Globus pallidus (tissue), 1 donor: ENCODE data around the gene NFIA.
A peak's percentile ranks its signal among the peaks of the same experiment; 100 is the strongest.

Experiments
- DNase-seq: peaks from one replicate; pipeline ENCODE4 v3.0.0-alpha.2; 2015; ENCODE audit warnings: low spot score

Gene NFIA

DNA sequence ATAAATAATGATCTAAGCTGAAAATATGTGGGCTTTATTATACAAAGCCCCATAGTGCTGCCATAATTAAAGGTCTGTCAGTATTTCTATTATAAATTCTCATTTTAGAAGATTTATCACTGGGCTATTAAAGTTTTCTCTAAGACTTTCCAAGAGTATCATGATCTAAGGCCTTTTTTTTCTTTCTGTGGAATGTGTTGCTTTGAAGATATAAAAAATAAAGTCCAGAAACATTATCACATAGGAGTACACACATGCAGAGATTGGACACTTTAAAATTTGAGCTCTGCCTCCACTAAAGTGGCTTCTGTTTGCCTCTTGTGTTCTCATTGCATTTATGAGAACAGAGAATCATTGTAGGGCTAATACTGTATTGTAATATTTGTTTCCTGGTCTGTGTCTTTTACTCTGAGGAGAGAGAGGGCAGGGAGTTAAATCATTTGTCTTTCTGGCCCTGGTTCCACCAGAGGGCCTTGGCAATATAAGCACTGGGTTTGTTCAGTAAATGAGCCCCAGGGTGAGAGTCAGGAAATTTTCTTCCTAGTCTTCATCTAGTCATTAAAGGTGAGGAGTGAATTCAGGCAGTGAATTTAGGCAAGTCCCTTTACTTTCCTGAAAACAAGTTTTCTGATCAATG lies 70.2 kb downstream of the NFIA start:
- peak; percentile 82 for DNase-seq

DNA sequence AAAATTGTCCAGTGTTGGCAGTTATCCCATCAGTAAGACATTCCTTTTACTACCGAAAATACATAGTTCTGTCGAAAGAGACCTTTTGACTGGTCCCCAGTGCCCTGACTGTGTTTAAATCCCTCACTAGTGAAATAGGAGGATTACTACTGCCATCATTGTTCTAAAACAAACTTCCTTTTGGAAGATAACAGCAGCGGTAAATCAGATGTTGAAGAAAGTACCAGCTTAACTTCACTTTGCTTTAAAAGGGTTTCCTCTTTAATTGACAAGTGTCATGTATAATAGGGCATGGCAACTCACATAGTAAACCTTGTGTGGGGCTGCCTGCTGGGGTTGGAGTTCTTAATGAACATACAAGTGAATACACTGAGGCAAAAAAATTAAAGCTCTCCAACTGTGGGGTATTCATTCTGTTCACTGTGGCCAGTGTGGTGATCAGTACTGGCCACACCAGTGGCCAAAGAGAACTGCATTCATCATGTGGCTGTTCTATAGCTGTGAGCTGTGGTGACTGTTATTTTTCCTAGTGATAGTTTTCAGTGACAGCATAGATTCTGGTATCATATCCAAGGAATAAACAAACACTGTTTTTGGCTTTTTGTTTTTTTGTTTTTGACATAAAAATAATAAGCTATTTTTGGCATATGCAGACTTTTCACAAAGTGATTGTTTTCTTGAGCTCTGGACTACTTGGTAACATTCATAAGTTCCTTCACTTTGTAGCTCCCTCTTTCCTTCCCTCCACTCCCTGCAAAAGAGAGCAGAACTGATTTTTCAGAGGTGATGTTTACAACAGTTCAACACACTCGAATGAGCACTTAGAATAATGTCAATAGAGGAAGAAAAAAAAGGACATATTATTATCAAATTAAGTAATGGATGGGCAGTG lies 74.5 kb downstream of the NFIA start:
- no peak for DNase-seq

DNA sequence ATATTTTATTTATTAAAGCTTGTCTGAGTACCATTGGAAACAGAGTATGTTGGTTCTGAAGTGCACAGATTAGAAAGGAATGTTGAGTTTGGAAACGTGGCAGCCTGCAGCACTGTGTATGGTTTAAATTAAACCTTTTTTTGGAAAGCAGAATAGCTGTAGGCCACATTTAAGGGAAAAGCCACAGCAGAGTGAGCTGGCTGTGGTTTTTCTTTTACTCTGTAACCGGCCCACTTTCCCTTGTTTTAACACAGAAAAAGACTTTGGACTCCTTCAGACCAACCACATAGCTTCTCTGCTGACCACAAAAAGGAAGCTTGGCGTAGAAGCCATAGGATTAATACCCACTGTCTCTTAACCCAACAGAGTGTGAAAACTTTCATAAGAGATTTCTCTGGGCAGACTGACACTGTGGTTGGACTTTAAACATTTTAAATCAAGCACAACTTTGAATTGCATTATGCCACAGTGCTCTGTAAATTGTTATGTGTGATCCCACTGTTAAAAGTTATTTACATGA lies 75.2 kb downstream of the NFIA start:
- no peak for DNase-seq

DNA sequence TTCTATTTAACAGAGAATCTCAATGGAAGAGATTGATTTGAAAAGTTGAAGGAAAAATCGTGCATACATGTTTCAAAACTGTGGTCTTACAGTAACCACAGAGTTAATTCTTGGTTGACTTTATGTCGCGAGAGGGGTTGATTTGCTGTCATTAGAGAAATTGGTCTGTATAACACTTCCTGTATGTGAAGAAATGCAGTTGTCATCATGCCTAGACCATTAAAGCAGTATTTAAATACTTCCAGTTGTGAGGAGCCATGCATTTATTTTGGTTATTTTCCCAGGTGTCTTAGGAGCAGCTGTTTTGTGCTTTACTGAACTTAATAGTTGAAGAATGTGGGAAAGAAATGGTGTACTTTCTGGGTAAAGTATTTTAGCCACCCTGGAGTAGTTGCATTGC lies 76.2 kb downstream of the NFIA start:
- DNase-seq, result no peak

DNA sequence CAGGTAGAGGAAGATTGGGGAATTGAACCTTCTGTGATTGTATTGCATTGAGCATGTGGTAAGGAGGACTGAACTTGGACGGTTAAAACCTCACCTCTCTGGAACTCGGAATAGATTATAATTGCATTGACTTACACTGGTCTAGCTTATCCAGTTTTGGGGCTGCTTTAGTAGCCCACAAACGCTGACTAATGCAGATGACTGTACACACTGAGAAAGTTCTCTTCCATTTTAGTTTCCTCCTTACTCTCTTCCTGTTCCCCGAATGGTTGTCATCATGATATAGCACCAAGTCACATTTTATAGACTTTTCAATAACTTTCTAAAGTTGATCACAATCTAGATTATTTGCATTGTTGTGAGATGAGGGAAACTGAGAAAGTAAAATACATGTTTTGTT lies 78.2 kb downstream of the NFIA start:
- DNase-seq, result no peak

DNA sequence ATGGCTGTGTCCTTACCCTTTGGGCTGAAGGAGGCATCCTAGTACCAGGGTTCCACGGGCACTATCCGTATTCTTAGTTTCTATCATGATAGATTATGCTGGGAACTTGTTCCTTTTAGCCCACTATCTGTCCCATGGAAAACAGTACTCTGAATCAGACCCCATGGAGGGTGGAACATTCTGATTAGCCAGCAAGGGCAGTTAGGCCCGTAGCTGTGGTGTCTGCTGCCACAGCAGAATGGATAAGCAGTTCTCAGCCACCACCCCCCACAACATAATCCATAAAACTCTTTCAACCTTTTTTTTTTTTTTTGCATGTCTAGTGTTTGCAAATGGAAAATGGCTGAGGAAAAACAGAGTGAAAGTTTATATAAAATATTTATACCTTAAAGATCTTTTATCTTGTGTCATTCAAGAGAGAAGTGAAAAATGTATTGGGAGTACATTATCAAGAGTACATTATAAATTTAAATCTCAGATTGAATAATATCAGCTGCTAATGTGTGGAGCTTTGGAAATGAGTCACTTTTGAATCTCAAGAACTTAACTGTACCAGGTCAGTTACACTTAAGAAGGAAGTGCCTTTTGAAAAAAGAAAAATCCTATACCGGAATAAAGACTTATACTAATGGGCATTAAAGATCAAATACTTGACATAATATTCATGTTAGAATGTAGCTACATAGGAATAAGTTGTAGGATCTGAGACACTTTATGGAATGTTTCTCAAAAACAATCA lies 80.3 kb downstream of the NFIA start:
- no peak for DNase-seq

DNA sequence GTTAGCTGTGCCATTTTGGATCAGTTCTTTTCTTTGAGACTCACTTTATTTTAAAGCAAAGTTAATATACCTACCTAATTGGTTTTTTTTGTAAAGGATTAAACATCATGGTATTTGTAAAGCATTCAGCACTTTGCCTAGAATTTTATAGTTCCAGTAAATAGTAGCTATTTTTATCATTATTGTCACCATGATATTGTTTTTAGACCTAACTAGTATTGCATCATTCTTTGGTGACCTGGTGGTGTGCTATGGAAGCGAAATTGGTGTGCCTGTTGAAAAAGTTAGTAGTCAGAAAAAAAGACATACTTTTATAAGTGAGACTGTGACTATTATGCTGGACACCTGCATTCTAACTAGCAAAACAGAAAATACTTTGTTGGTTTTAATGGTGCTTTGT lies 81.0 kb downstream of the NFIA start:
- DNase-seq, result no peak

DNA sequence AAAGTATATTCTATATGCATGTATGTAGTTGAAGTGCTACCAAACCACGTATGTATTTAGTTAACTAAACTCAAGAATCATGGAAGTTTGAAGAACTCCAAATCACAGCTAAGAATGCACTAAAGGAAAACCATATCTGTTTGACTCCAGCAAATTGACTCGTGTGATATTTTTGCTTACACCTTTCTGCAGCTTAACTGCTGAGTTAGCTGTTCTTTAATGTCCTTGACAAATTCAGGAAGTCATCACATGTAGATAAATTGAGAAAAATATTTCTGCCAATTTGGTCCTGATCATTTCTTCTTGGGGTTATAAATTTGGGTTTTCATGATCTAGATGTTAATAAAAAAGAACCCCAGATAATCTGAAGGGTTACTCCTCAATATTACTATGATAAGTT lies 83.0 kb downstream of the NFIA start:
- no peak for DNase-seq

DNA sequence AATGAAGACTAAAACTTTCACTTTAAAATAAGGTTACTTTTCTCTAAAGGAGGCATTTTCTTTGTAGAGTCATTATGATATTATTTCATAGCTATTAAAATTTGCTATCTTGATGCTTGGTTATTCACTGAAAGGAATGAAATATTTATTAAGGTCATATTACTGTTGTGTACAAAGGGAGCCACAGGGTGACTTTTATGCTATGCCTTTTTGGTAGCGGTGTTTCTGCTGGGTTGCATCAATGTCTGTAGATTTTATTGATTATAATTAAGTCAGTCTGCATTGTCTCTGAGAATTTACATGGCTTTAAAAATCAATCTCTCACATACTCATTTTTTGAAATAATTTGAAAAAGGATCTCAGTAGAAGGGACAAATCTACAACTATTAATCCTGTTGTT lies 84.9 kb downstream of the NFIA start:
- DNase-seq, result no peak

DNA sequence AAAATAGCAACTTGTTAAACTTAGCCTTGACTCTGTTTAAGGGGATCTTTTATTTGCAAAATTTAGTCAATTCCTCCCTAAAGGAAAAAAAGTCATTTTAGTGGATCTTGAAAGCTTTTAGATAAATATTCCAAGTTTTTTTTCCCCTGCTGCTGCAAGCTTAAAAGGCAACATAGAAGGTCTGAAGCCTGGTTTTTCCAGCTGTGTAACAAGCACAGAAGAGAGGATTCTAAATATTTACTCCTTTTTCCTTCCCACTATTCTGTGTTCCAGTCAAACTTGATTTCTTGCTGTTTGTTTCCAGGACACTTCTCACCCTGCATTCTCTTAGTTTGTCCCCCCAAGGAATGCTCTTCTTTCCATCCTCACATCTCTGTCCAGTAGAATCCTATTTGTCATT lies 86.7 kb downstream of the NFIA start:
- no peak for DNase-seq

DNA sequence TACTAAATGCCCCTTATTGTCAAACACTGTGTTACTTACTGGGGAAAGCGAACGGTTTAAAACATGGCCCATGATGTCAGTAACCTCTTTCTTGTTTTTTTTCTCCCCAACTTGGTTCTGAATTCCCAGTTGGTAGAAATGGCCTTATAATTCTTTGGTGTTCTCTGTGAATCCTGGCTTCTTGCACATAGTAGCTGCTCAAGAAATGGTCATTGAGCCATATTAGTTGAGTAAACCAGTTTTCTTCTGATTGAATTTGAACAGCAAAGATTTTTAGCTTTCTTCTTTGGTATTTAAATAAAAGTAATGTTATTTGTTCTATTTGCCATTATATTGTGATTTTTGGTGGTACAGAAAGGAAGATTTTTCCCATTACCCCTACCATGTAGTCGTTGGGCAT lies 87.3 kb downstream of the NFIA start:
- no peak for DNase-seq

DNA sequence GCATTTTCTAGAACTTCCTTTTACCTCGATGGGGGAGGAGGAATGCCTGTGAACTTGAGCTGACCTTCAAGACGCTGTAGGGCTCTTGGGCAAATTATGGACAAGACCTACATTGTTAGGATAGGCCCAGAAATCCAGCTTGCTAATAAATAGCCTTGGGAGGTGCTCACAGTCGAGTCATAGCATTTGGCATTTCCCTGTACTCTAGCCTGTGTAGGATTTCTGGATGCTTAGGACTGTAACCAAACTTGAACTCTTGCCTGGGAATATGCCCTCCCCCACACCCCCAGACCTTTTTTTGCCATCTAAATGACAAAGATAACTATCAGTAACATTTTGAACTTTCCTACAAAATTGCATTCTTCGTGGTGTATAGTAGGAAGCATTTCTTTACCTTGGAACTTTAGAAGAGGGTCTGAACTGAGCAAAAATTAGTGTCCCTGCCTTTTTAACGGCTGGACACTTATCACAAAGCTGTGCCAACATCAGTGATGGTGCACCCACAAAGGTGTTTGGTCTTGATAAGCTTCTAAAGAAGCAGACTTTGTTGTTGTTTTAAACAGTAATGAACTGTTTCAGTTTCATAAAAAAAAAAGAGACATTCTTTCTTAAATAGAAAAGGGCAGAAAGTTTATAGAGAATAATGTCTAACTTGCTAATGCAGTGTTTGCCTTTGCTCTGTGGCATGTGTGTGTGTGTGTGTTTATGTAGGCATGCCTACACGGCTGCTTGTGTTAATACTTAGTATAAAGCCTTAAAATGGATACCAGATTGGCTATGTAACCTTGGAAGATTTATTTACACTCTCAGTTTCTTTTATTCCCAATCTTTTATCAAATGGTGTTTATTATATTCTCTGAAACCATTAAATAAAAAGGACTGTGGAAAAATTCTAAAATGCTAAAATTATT lies 88.2 kb downstream of the NFIA start:
- DNase-seq, result no peak

DNA sequence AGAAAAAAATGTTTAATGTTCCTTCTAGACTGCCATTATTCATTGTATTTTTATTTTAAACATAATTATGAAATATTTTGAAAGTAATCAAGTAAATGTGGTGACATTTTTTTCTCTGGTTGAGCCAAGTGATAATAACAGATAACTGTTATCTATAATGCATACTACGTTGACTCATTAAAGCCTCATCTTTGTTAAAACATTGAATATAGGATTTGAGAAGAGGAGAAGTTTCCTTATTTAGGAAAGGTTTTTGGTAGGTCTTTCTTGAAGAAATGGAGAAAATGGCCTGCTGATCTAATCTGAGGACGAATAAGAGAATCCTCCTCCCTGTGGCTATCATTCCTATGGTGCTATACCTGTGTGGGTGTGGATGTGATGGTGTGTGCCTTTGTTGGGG lies 89.0 kb downstream of the NFIA start:
- no peak for DNase-seq

DNA sequence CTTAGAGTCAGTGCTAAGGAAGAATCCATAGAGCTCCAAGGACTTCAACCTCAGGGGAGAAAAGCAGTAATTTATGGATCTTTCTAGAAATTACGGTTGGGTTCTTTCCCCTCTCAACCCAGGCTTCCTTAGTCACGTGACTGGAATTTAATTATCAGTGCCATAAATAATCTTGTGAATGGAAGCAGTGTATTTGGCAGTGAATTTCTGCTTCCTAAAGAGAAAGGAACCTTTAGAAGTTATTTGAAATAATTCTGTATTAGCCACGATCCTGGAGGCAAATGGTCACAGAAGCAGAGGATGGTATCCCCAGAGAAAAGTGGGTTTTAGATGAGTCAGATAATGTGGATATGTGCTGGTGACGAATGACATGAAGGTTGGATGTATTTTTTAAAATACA lies 89.6 kb downstream of the NFIA start:
- no peak for DNase-seq

DNA sequence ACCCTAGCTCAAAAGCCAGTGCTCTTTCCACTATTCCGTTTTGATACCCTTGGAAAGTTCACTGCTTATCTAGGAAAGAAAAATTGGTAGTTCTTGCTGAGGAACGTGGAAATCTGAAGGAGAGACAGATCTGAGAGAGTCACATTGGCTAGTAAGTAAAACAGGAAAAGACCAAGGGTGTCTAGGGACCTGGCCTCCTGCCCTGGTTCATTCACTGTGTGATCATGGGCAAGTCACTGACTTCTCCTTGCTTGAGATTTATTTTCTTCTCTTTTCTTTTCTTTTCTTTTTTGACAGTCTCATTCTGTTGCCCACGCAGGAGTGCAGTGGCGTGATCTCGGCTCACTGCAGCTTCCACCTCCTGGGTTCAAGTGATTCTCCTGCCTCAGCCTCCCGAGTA lies 90.8 kb downstream of the NFIA start:
- DNase-seq, result no peak

DNA sequence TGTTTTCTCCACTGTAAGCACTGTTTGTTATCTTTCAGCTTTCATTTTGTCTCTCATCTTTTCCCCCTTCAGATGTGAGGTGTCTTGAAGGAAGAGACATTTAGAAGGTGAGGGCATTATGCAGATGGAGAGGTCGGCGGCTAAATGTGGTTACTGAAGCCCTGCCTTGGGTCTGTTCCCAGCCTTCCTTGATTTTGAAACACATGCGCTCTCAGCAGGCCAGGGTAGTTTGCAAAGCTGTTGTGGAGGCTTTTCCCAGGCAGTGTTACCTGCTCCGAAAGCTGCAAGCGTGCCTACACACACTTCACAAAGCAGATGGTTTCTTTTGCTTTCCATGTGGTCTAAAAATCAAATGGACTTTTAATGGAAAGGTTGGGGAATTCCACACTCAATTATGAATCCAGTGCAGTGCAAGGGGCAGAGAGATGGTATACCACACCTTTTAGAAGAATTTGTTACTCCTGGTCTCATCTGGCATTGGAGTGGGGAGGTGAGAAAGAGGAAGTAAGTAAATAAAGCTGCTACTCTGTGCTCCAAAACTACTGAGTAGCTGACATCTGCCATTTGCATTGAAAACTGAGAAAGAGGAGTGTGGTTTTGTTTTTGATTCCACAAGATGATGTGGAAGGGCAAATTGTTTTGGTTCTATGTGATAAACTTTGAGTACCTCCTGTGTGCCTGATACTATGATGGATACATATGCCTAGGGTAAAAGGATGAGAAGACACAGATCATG lies 91.9 kb downstream of the NFIA start:
- DNase-seq, result no peak

DNA sequence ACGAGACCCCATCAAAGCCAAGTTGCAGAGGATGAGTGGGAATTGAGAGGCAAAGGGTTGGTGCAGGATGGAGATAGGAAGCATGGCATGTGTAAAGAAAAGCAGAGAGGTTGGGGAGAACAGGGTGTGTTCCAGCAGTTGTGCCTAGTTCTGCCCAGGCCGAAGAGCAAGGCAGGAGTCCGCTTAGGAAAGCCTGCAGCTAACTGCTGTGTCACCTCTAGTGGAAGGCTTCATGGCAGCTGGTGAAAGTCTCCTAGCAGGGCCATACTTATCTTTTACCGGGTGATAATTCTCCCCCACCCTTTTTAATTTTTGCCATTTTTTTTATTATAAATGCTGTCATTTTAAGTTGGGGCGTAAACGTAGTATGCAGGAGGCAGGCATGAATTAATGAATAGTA lies 93.6 kb downstream of the NFIA start:
- no peak for DNase-seq

DNA sequence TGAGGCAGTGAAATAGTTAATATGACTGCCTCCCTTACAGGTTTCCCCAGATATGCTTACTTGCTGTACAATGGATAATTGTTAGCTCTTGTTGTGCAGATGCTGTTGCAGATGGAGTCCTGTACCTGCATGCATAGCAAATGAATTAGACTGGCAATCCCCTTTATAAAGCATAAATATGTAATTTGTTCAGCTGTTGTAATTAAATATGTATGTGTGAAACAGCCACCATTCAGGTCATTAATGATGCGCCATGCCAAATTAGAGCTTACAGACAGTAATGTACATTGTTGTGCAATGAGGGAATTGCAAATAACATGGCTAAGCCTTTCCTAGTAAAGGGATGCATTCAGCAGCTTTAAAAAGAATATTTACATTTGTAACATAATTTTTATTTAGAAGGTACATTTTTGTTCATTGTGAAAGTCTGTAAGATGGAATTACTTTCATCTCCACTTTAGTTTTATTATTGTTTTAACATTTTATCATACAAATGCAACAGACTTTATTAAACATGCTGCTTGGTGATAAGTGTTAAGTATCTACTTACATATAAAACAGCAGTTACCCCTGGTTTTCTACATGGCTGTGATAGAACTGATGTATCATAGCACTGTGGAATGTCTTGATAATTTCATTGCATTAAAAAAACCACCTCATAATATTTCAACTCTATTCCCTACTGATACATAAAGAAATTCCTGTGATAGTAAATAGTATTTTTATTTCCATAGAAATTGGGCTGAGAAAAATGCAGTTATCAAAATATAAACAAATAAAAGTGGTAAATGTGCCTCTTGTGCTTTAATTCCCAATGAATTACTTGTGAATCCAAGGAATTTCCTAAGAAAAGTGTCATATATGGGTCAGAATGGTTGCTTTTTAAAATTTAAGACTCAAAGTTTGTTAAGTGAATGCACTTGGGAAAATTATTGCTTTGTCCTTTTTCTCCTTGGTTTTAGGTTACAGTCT lies 99.0 kb downstream of the NFIA start:
- no peak for DNase-seq

DNA sequence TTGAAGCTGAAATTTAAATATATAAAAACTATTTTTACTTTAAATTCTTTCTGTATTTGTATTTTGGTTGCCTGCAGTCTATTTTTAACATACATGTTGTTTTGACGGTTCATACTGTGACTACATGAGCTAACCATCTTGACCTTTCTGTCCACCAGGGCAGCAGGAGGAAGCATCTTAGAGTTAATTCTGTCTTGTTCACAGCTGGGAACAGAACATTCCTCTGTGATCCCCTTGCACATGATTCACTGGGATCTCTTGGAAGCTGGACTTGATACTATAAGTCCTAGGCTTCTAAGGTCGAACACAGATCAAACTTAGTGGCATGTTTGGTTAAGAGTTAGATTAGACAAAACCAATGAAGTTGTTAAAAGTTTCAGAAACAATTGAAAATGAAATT lies 99.7 kb downstream of the NFIA start:
- peak; percentile 51 for DNase-seq

DNA sequence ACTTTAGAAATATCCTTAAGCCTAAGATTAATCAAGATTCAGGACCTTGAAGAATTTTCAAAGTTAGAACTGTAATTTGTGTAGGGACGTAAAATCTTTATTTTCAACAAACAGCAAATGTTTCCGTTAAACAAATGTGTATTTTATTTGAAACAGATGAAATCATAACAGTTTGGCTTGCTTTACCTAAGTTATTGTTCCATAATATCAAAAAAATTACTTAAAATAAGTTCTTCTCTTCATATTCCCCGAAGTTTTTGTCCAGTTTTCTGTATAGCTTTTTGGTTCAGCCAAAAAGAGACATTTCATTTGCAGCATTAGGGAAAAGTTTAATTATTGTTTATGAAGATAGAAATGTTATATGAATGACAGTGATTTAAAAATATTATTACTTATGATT lies 100.1 kb downstream of the NFIA start:
- DNase-seq, result no peak
